ENCODE measurements around the gene EML4. TPM values are rescaled to one million over a fixed set of nuclear protein-coding genes. Genes with fewer than 3 reads are reported as not detected.

The EML4 gene
- total RNA-seq, 1 experiment from 2014 or later = 38.3 TPM

- Histone ChIP-seq H3K27ac (ENCODE audit: low read length) (no peak overlapping the region), H3K4me1 (ENCODE audit: insufficient read depth, low read length) (no peaks in the 10 kb centered on the region), H3K9me3 (ENCODE audit: low read length) (no peaks in the 10 kb centered on the region), H3K4me2 (ENCODE audit: low read length) (no peak overlapping the region), H3K27me3 (ENCODE audit: low read length) (no peaks in the 10 kb centered on the region), H3K79me2 (ENCODE audit: low read length) (peaks cover 20% of the 10 kb centered on the region), H2AFZ (ENCODE audit: low read length) (no peak overlapping the region), H3K4me3 (ENCODE audit: low read length) (no peak overlapping the region), H4K20me1 (ENCODE audit: low read length) (no peaks in the 10 kb centered on the region), H3K36me3 (ENCODE audit: low read depth, low read length) (no peaks in the 10 kb centered on the region), H3K9me2 (replicated peaks; ENCODE audit: low read length) (no peaks in the 10 kb centered on the region), H3K9ac (ENCODE audit: low read length) (no peak overlapping the region), H3F3A (ENCODE audit: low read length, unreplicated experiment) (no peaks in the 10 kb centered on the region)
- ATAC-seq (no peak), DNase-seq (no peak)
- BruUV-seq (replicated peaks) = no TSS peak
- ChIA-PET POLR2A (ENCODE audit: unreplicated experiment) (no interaction called here), CTCF (no interaction called here)
- no peak for TF ChIP-seq EZH2 (IDR thresholded peaks at IDR 0.05; ENCODE audit: low read length, unreplicated experiment)
- TF ChIP-seq EZH2phosphoT487 (IDR thresholded peaks at IDR 0.05; ENCODE audit: borderline replicate concordance, low read length) = no peak
- no peak for TF ChIP-seq CTCF (conservative IDR thresholded peaks at IDR 0.05; ENCODE audit: low read depth, low read length)
- intact Hi-C loops (cut with micrococcal nuclease) = no loop called here
Measured at GRCh38 chr2:42207826-42208225, 38.7 kb downstream of the EML4 start.

GRCh38 chr2:42210203-42210602, 41.0 kb downstream of the EML4 start:
- H3K4me2 ChIP-seq (ENCODE audit: low read length) = no peak overlapping the region
- no peak overlapping the region for H3K27ac ChIP-seq (ENCODE audit: low read length)
- BruUV-seq (replicated peaks) = no TSS peak
- peaks cover 19% of the 10 kb centered on the region for H3K79me2 ChIP-seq (ENCODE audit: low read length)
- ATAC-seq = no peak
- POLR2A ChIA-PET (ENCODE audit: unreplicated experiment) = no interaction called here
- intact Hi-C loops (cut with micrococcal nuclease) = loop anchor here (2.0 kb wide), 1 partner anchor 21 kb away; no protein-coding TSS in a partner anchor
- H3K4me1 ChIP-seq (ENCODE audit: insufficient read depth, low read length) = no peaks in the 10 kb centered on the region
- no peak for TF ChIP-seq EZH2phosphoT487 (IDR thresholded peaks at IDR 0.05; ENCODE audit: borderline replicate concordance, low read length)
- no peak for TF ChIP-seq EZH2 (IDR thresholded peaks at IDR 0.05; ENCODE audit: low read length, unreplicated experiment)
- TF ChIP-seq CTCF (conservative IDR thresholded peaks at IDR 0.05; ENCODE audit: low read depth, low read length) = no peak
- H4K20me1 ChIP-seq (ENCODE audit: low read length) = no peaks in the 10 kb centered on the region
- no peaks in the 10 kb centered on the region for H3F3A ChIP-seq (ENCODE audit: low read length, unreplicated experiment)
- no peaks in the 10 kb centered on the region for H3K9me3 ChIP-seq (ENCODE audit: low read length)
- H3K9ac ChIP-seq (ENCODE audit: low read length) = no peak overlapping the region
- H3K27me3 ChIP-seq (ENCODE audit: low read length) = no peaks in the 10 kb centered on the region
- H2AFZ ChIP-seq (ENCODE audit: low read length) = no peak overlapping the region
- H3K36me3 ChIP-seq (ENCODE audit: low read depth, low read length) = no peaks in the 10 kb centered on the region
- H3K4me3 ChIP-seq (ENCODE audit: low read length) = no peak overlapping the region
- DNase-seq = no peak
- no peaks in the 10 kb centered on the region for H3K9me2 ChIP-seq (replicated peaks; ENCODE audit: low read length)
- CTCF ChIA-PET = no interaction called here

GRCh38 chr2:42211291-42211690, 42.1 kb downstream of the EML4 start:
- Histone ChIP-seq H3K36me3 (ENCODE audit: low read depth, low read length) (no peaks in the 10 kb centered on the region), H2AFZ (ENCODE audit: low read length) (no peak overlapping the region), H3K9ac (ENCODE audit: low read length) (no peak overlapping the region), H4K20me1 (ENCODE audit: low read length) (no peaks in the 10 kb centered on the region), H3K4me2 (ENCODE audit: low read length) (no peak overlapping the region), H3K9me2 (replicated peaks; ENCODE audit: low read length) (no peaks in the 10 kb centered on the region), H3K79me2 (ENCODE audit: low read length) (peaks cover 16% of the 10 kb centered on the region), H3K9me3 (ENCODE audit: low read length) (no peaks in the 10 kb centered on the region), H3K4me3 (ENCODE audit: low read length) (no peak overlapping the region), H3K27me3 (ENCODE audit: low read length) (no peaks in the 10 kb centered on the region), H3K27ac (ENCODE audit: low read length) (no peak overlapping the region), H3K4me1 (ENCODE audit: insufficient read depth, low read length) (no peaks in the 10 kb centered on the region), H3F3A (ENCODE audit: low read length, unreplicated experiment) (no peaks in the 10 kb centered on the region)
- ATAC-seq (no peak), DNase-seq (no peak)
- POLR2A ChIA-PET (ENCODE audit: unreplicated experiment) = no interaction called here
- BruUV-seq (replicated peaks) = no TSS peak
- CTCF ChIA-PET = no interaction called here
- intact Hi-C loops (cut with micrococcal nuclease) = loop anchor here (2.0 kb wide), 1 partner anchor 20 kb away; no protein-coding TSS in a partner anchor
- no peak for TF ChIP-seq EZH2 (IDR thresholded peaks at IDR 0.05; ENCODE audit: low read length, unreplicated experiment)
- no peak for TF ChIP-seq EZH2phosphoT487 (IDR thresholded peaks at IDR 0.05; ENCODE audit: borderline replicate concordance, low read length)
